Breast epithelium (tissue), 3 donors: Measurements from ENCODE around the gene PQBP1.

Experiments
- CTCF ChIP-seq, 3 donors: fragments of 450-650 bp; IDR thresholded peaks; one replicate each; pipeline ENCODE4 v1.5.1; 2016 to 2017; ENCODE audit warnings: antibody characterized with exemption in 3 of 3, mild to moderate bottlenecking in 3 of 3, moderate library complexity in 3 of 3
- POLR2A ChIP-seq: fragments of 450-650 bp; IDR thresholded peaks from one replicate; pipeline ENCODE4 v1.6.1; 2016; ENCODE audit warnings: antibody characterized with exemption, mild to moderate bottlenecking, moderate library complexity
- POLR2AphosphoS5 ChIP-seq, 3 donors: sonication (generic); formaldehyde crosslinking; IDR thresholded peaks; one replicate each; pipeline ENCODE4 v1.6.1; 2017; ENCODE audit warnings: antibody characterized with exemption in 3 of 3

- TF ChIP-seq CTCF (IDR thresholded peaks at IDR 0.05) (no peak), POLR2AphosphoS5 (IDR thresholded peaks at IDR 0.05) (no peak), POLR2A (no peak)
These were observed 6.8 kb upstream of the PQBP1 start for GRCh38 chrX:48890934-48891401.
